Keratinocyte (primary cell): ENCODE results near the gene SGIP1. TPM values are rescaled to one million over a fixed set of nuclear protein-coding genes. Genes with fewer than 3 reads are reported as not detected.

Experiments used
- DNase-seq: peaks from one replicate; pipeline ENCODE4 v3.0.0-alpha.2; 2011; ENCODE audit warnings: low read depth, missing footprints, low spot score
- FAIRE-seq: peaks from 2 replicates; lab custom pipeline; 2011; peaks lifted over from hg19 to GRCh38; lab: Jason Lieb, UNC
- H2AFZ ChIP-seq: 2 replicates; pipeline ENCODE4 v1.6.0; 2012; ENCODE audit warnings: low read length, control low read depth, inconsistent platforms; ENCODE audit not compliant: control insufficient read depth
- H3K27ac ChIP-seq: 2 replicates; pipeline ENCODE4 v1.5.1; 2011; ENCODE audit warnings: low read length; ENCODE audit not compliant: control insufficient read depth, insufficient read depth
- H3K27me3 ChIP-seq: 3 replicates; pipeline ENCODE4 v1.6.0; 2011; ENCODE audit warnings: low read length; ENCODE audit not compliant: control insufficient read depth, insufficient read depth; ENCODE audit errors: extremely low read depth
- H3K36me3 ChIP-seq, 2 experiments: 2 replicates in 1 of 2; 3 replicates in 1 of 2; pipeline ENCODE4 v1.5.1; 2011; ENCODE audit warnings: low read length in 2 of 2, mild to moderate bottlenecking in 1 of 2; ENCODE audit not compliant: control insufficient read depth in 2 of 2, insufficient read depth in 2 of 2; ENCODE audit errors: extremely low read depth in 1 of 2
- H3K4me1 ChIP-seq: 3 replicates; pipeline ENCODE4 v1.5.1; 2011; ENCODE audit warnings: low read length; ENCODE audit not compliant: control insufficient read depth, insufficient read depth; ENCODE audit errors: extremely low read depth
- H3K4me2 ChIP-seq: 3 replicates; pipeline ENCODE4 v1.6.0; 2011; ENCODE audit warnings: low read depth, low read length; ENCODE audit not compliant: control insufficient read depth, insufficient read depth; ENCODE audit errors: extremely low read depth
- H3K4me3 ChIP-seq, 3 experiments: fragments of 200-600 bp in 1 of 3; sonication (generic) in 1 of 3; 2 replicates in 2 of 3; 3 replicates in 1 of 3; pipeline ENCODE4 v1.5.1; 2011 to 2016; ENCODE audit warnings: low read length in 3 of 3, mild to moderate bottlenecking in 3 of 3, control low read depth in 2 of 3, inconsistent platforms in 1 of 3, low read depth in 1 of 3, mixed read lengths in 1 of 3, mixed run types in 1 of 3, moderate library complexity in 1 of 3; ENCODE audit not compliant: control insufficient read depth in 2 of 3, insufficient read depth in 2 of 3; ENCODE audit errors: extremely low read depth in 1 of 3
- H3K79me2 ChIP-seq: 2 replicates; pipeline ENCODE4 v1.6.0; 2012; ENCODE audit warnings: low read length; ENCODE audit not compliant: control insufficient read depth, insufficient read depth
- H3K9ac ChIP-seq: 3 replicates; pipeline ENCODE4 v1.6.0; 2011; ENCODE audit warnings: low read length; ENCODE audit not compliant: control insufficient read depth, insufficient read depth; ENCODE audit errors: extremely low read depth
- H3K9me1 ChIP-seq: 3 replicates; pipeline ENCODE4 v1.6.0; 2011; ENCODE audit warnings: low read length; ENCODE audit not compliant: control insufficient read depth, insufficient read depth; ENCODE audit errors: extremely low read depth
- H3K9me3 ChIP-seq: 2 replicates; pipeline ENCODE4 v1.5.1; 2012; ENCODE audit warnings: low read depth, low read length; ENCODE audit not compliant: control insufficient read depth
- H4K20me1 ChIP-seq: 3 replicates; pipeline ENCODE4 v1.6.0; 2011; ENCODE audit warnings: low read length; ENCODE audit not compliant: control insufficient read depth, insufficient read depth; ENCODE audit errors: extremely low read depth
- CTCF ChIP-seq, 3 experiments: IDR thresholded peaks in 1 of 3; conservative IDR thresholded peaks in 1 of 3; optimal IDR thresholded peaks in 1 of 3; 2 replicates in 2 of 3; 3 replicates in 1 of 3; pipeline versions ENCODE3 to v1.5.1; 2011; ENCODE audit warnings: low read length in 3 of 3, mild to moderate bottlenecking in 3 of 3, moderate library complexity in 2 of 3, control low read depth in 1 of 3, inconsistent platforms in 1 of 3; ENCODE audit not compliant: insufficient read depth in 2 of 3; ENCODE audit errors: extremely low read depth in 1 of 3
- EZH2 ChIP-seq: IDR thresholded peaks from one replicate; pipeline ENCODE4 v1.6.1; 2012; ENCODE audit warnings: inconsistent platforms, mild to moderate bottlenecking, low read length, moderate library complexity
- dilution Hi-C: fragments of 300-500 bp; cut with MboI; formaldehyde crosslinking; loops from one replicate; pipeline ENCODE4 v1.7.0; 2020; ENCODE audit warnings: low sequenced_read_pairs; ENCODE audit not compliant: extremely low pct_ligation_motif_present
- polyA plus RNA-seq, 5 experiments: library from polyadenylated mRNA; depleted of rRNA in 3 of 5; stranded (reverse) in 3 of 5; stranded (forward) in 1 of 5; unstranded in 1 of 5; fragments of >200 nt; gene quantifications; 1 replicate in 1 of 5; 2 replicates in 3 of 5; 3 replicates in 1 of 5; pipeline versions ENCODE4 v1.2.1 to v1.2.3, GENCODE V29; 2011 to 2012; ENCODE audit warnings: missing spikeins in 2 of 5, low read depth in 1 of 5, low replicate concordance in 1 of 5

The SGIP1 gene
- polyA plus RNA-seq, 1 donor (not counting 4 experiments of a cell fraction or from before 2014, with no cell fraction given), result 0.05 TPM

GRCh38 chr1:66751160-66751559, 217.2 kb downstream of the SGIP1 start:
- Histone ChIP-seq H2AFZ (no peak overlapping the region), H3K9ac (no peak overlapping the region), H3K4me2 (no peak overlapping the region), H3K9me1 (no peaks in the 10 kb centered on the region), H3K9me3 (no peaks in the 10 kb centered on the region), H3K27me3 (peaks cover 17% of the 10 kb centered on the region), H3K4me1 (peaks cover 5% of the 10 kb centered on the region), H3K36me3 (no peaks in the 10 kb centered on the region), H4K20me1 (no peaks in the 10 kb centered on the region), H3K27ac (no peak overlapping the region), H3K4me3 (no peak overlapping the region), H3K79me2 (no peaks in the 10 kb centered on the region)
- no peak for TF ChIP-seq EZH2
- TF ChIP-seq CTCF (optimal IDR thresholded peaks at IDR 0.05 in 1 of 3, IDR thresholded peaks at IDR 0.05 in 1 of 3, conservative IDR thresholded peaks at IDR 0.05 in 1 of 3; ENCODE audit: extremely low read depth in 1 of 3, insufficient read depth in 2 of 3, low read length in 3 of 3), result no peak
- dilution Hi-C loops, result no loop called here
- DNase-seq (no peak), FAIRE-seq (no peak)

- peaks cover 17% of the 10 kb centered on the region for H3K27me3 ChIP-seq
- FAIRE-seq, result no peak
Observed at GRCh38 chr1:66752000-66752592, 218.1 kb downstream of the SGIP1 start, which contains the start of gene DYNLT5. DYNLT5 (plus strand) TSS chr1:66752459; CDS start chr1:66754659, 2,200 bp downstream.

More at GRCh38 chr1:66752000-66752592, 218.1 kb downstream of the SGIP1 start, which contains the start of gene DYNLT5:
- no peak within 1 kb of the TSS for H3K27ac ChIP-seq
- H3K9me1 ChIP-seq, result no peaks in the 10 kb centered on the region
- no peak for DNase-seq
- H3K4me1 ChIP-seq, result peaks cover 5% of the 10 kb centered on the region
- no peaks in the 10 kb centered on the region for H3K79me2 ChIP-seq
- H3K36me3 ChIP-seq, result no peaks in the 10 kb centered on the region
- no peaks in the 10 kb centered on the region for H4K20me1 ChIP-seq
- H3K9me3 ChIP-seq, result no peaks in the 10 kb centered on the region
- H2AFZ ChIP-seq, result peak within 1 kb of the TSS; percentile 66
- dilution Hi-C loops, result no loop called here
- TF ChIP-seq EZH2 (peak; percentile 67), CTCF (optimal IDR thresholded peaks at IDR 0.05 in 1 of 3, IDR thresholded peaks at IDR 0.05 in 1 of 3, conservative IDR thresholded peaks at IDR 0.05 in 1 of 3; ENCODE audit: extremely low read depth in 1 of 3, insufficient read depth in 2 of 3, low read length in 3 of 3) (peak in 1 of 3 experiments; percentile 46)
- H3K4me2 ChIP-seq, result peak within 1 kb of the TSS; percentile 83
- peak within 1 kb of the TSS in 2 of 3 experiments; percentile 49 to 57 for H3K4me3 ChIP-seq
- no peak within 1 kb of the TSS for H3K9ac ChIP-seq
